Endodermal cell (in vitro differentiated cells): ENCODE results near the gene ZBP1. TPM values are rescaled to one million over a fixed set of nuclear protein-coding genes. Genes with fewer than 3 reads are reported as not detected.
"Not testable (repeated sequence)": the region's sequence is repeated elsewhere in the genome, so short reads cannot be mapped to it uniquely, and the experiment has no call there.

ENCODE experiments used
- DNase-seq: peaks from one replicate; pipeline ENCODE4 v3.0.0-alpha.2; 2017
- H3K27ac ChIP-seq: 2 replicates; pipeline ENCODE4 v1.5.1; 2013; ENCODE audit warnings: mild to moderate bottlenecking, low read depth, low read length, moderate library complexity
- H3K27me3 ChIP-seq: 2 replicates; pipeline ENCODE4 v1.6.1; 2013; ENCODE audit warnings: mild to moderate bottlenecking, low read length, moderate library complexity; ENCODE audit not compliant: insufficient read depth, control insufficient read depth, poor library complexity, severe bottlenecking
- H3K36me3 ChIP-seq: 2 replicates; pipeline ENCODE4 v1.7.0; 2013; ENCODE audit warnings: mild to moderate bottlenecking, low read length, moderate library complexity; ENCODE audit not compliant: control insufficient read depth, insufficient read depth
- H3K4me1 ChIP-seq: one replicate; pipeline ENCODE4 v1.7.0; 2013; ENCODE audit warnings: low read length; ENCODE audit not compliant: control insufficient read depth, insufficient read depth
- H3K4me3 ChIP-seq: 2 replicates; pipeline ENCODE4 v1.5.1; 2013; ENCODE audit warnings: mild to moderate bottlenecking, low read length, moderate library complexity
- H3K9ac ChIP-seq: 2 replicates; pipeline ENCODE4 v1.6.1; 2013; ENCODE audit warnings: mild to moderate bottlenecking, low read length, moderate library complexity; ENCODE audit not compliant: poor library complexity, severe bottlenecking; ENCODE audit errors: extremely low read depth
- H3K9me3 ChIP-seq: 2 replicates; pipeline ENCODE4 v1.6.1; 2013; ENCODE audit warnings: mild to moderate bottlenecking, low read length, moderate library complexity; ENCODE audit not compliant: control insufficient read depth
- H3K27ac Mint-ChIP-seq: 2 replicates; pipeline ENCODE4 v1.8.0; 2020; ENCODE audit warnings: mixed read lengths
- H3K27me3 Mint-ChIP-seq: 2 replicates; pipeline ENCODE4 v1.8.0; 2021; ENCODE audit warnings: mild to moderate bottlenecking, mixed read lengths; ENCODE audit not compliant: insufficient read depth
- H3K36me3 Mint-ChIP-seq: 2 replicates; pipeline ENCODE4 v1.8.0; 2020; ENCODE audit warnings: low read depth, mixed read lengths
- H3K4me1 Mint-ChIP-seq: 2 replicates; pipeline ENCODE4 v1.8.0; 2020; ENCODE audit warnings: mixed read lengths
- H3K4me3 Mint-ChIP-seq: 2 replicates; pipeline ENCODE4 v1.8.0; 2020; ENCODE audit warnings: mild to moderate bottlenecking, moderate library complexity, mixed read lengths
- H3K9me3 Mint-ChIP-seq: 2 replicates; pipeline ENCODE4 v1.8.0; 2020; ENCODE audit warnings: mild to moderate bottlenecking, mixed read lengths
- CTCF ChIP-seq: fragments of 200-600 bp; sonication (generic); conservative IDR thresholded peaks from 2 replicates; pipeline ENCODE4 v1.5.0; 2021; ENCODE audit warnings: antibody characterized with exemption, mild to moderate bottlenecking
- WGBS, 2 experiments: methylation state at CpG; one replicate each; pipeline versions ENCODE4 v1.1.5 to v1.1.7; 2013; ENCODE audit warnings: missing lambda C conversion rate in 2 of 2, mixed read lengths in 1 of 2; ENCODE audit not compliant: insufficient coverage in 1 of 2, insufficient read length in 1 of 2; 5-methylcytosine and 5-hydroxymethylcytosine counted together
- total RNA-seq, 2 donors: library from RNA; stranded (reverse); fragmentation: NEBNext Ultra II Directional in 1 of 2; extraction: Animal tissue kit (Norgen Biotek cat#: 25700) in 1 of 2; gene quantifications; 2 replicates in 1 of 2; 3 replicates in 1 of 2; pipeline ENCODE4 v1.2.1, GENCODE V29; 2021

ZBP1 gene
- total RNA-seq, 2 donors from 2014 or later = not detected

GRCh38 chr20:57630061-57630460 lies 9.8 kb upstream of the ZBP1 start:
- DNase-seq = no peak
- H3K27me3 ChIP-seq = no peaks in the 10 kb centered on the region
- H3K4me1 Mint-ChIP-seq = no peaks in the 10 kb centered on the region
- no peaks in the 10 kb centered on the region for H3K36me3 Mint-ChIP-seq
- H3K9me3 Mint-ChIP-seq = peaks cover 20% of the 10 kb centered on the region
- peaks cover 5% of the 10 kb centered on the region for H3K9me3 ChIP-seq
- H3K27ac Mint-ChIP-seq = no peak overlapping the region
- 72 to 84% methylated on average over 3 to 4 of the region's 4 CpGs for WGBS, 2 experiments
- no peaks in the 10 kb centered on the region for H3K36me3 ChIP-seq
- TF ChIP-seq CTCF = no peak
- no peak overlapping the region for H3K27ac ChIP-seq
- no peaks in the 10 kb centered on the region for H3K4me1 ChIP-seq
- H3K27me3 Mint-ChIP-seq = peaks cover 10% of the 10 kb centered on the region
- no peak overlapping the region for H3K9ac ChIP-seq
- no peak overlapping the region for H3K4me3 ChIP-seq
- H3K4me3 Mint-ChIP-seq = no peak overlapping the region

- H3K27me3 ChIP-seq, H3K36me3 Mint-ChIP-seq, H3K27ac ChIP-seq, H3K36me3 ChIP-seq, H3K9ac ChIP-seq, H3K4me1 ChIP-seq, DNase-seq, H3K4me3 Mint-ChIP-seq, H3K4me1 Mint-ChIP-seq, H3K27ac Mint-ChIP-seq, H3K4me3 ChIP-seq: not testable (repeated sequence)
- WGBS, 2 experiments = 91 to 96% methylated on average over 6 to 9 of the region's 9 CpGs
- peaks cover 10% of the 10 kb centered on the region for H3K27me3 Mint-ChIP-seq
- H3K9me3 Mint-ChIP-seq = peaks cover 25% of the 10 kb centered on the region
- peaks cover 11% of the 10 kb centered on the region for H3K9me3 ChIP-seq
Observed at GRCh38 chr20:57629491-57629901, 9.3 kb upstream of the ZBP1 start.

GRCh38 chr20:57628962-57629308 lies 8.7 kb upstream of the ZBP1 start:
- not testable (repeated sequence) for H3K36me3 ChIP-seq, H3K27ac Mint-ChIP-seq, H3K4me1 Mint-ChIP-seq, H3K36me3 Mint-ChIP-seq, DNase-seq, H3K4me3 ChIP-seq, H3K27me3 Mint-ChIP-seq, H3K27me3 ChIP-seq, H3K9ac ChIP-seq, H3K4me3 Mint-ChIP-seq, H3K27ac ChIP-seq, H3K4me1 ChIP-seq
- WGBS, 2 experiments = 94% methylated on average over 2 to 12 of the region's 12 CpGs
- peaks cover 11% of the 10 kb centered on the region for H3K9me3 ChIP-seq
- peaks cover 31% of the 10 kb centered on the region for H3K9me3 Mint-ChIP-seq

- H3K27ac ChIP-seq = no peak overlapping the region
- H3K9me3 ChIP-seq = peaks cover 11% of the 10 kb centered on the region
- no peaks in the 10 kb centered on the region for H3K4me1 Mint-ChIP-seq
- H3K36me3 ChIP-seq = no peaks in the 10 kb centered on the region
- H3K27ac Mint-ChIP-seq = no peak overlapping the region
- no peaks in the 10 kb centered on the region for H3K36me3 Mint-ChIP-seq
- TF ChIP-seq CTCF = no peak
- H3K4me3 Mint-ChIP-seq = no peak overlapping the region
- H3K27me3 Mint-ChIP-seq = peaks cover 12% of the 10 kb centered on the region
- 90 to 93% methylated on average over 13 to 29 of the region's 29 CpGs for WGBS, 2 experiments
- no peaks in the 10 kb centered on the region for H3K27me3 ChIP-seq
- H3K4me3 ChIP-seq = no peak overlapping the region
- peaks cover 34% of the 10 kb centered on the region for H3K9me3 Mint-ChIP-seq
- no peaks in the 10 kb centered on the region for H3K4me1 ChIP-seq
- DNase-seq = no peak
- no peak overlapping the region for H3K9ac ChIP-seq
Observed at GRCh38 chr20:57628047-57628961, 8.1 kb upstream of the ZBP1 start.
